PC-3 (cell line): ENCODE results near the gene AUTS2. TPM values are rescaled to one million over a fixed set of nuclear protein-coding genes. Genes with fewer than 3 reads are reported as not detected.

Experiments
- ATAC-seq: fragments of 200-7000 bp; cut with Tn5 transposase; 2 replicates; pipeline ENCODE4 v1.9.1; 2020; ENCODE audit warnings: mild to moderate bottlenecking, moderate library complexity
- BruUV-seq: library from RNA; stranded (reverse); fragments of 400-500 nt; replicated peaks from 2 replicates; lab custom pipeline; 2021; lab: Mats Ljungman, UMichigan
- CTCF ChIA-PET: fragments of 300-600 bp; sonication (Branson Sonifier 250); formaldehyde crosslinking; loops from one replicate; lab custom pipeline; 2022; ENCODE audit warnings: antibody characterized with exemption; lab: Charles Lee
- POLR2A ChIA-PET: fragments of 300-600 bp; sonication (Branson Sonifier 250); formaldehyde crosslinking; loops from one replicate; lab custom pipeline; 2022; ENCODE audit warnings: antibody characterized with exemption; ENCODE audit not compliant: unreplicated experiment; lab: Charles Lee
- DNase-seq: peaks from one replicate; pipeline ENCODE4 v3.0.0-alpha.2; 2015
- H2AFZ ChIP-seq: fragments of 300-600 bp; sonication (generic); 2 replicates; pipeline ENCODE4 v1.6.0; 2016; ENCODE audit warnings: antibody characterized with exemption, low read length
- H3F3A ChIP-seq: fragments of 300-600 bp; sonication (generic); one replicate; pipeline ENCODE4 v1.6.0; 2017; ENCODE audit warnings: antibody characterized with exemption, low read length, control low read depth, mild to moderate bottlenecking; ENCODE audit not compliant: unreplicated experiment
- H3K27ac ChIP-seq: fragments of 300-600 bp; sonication (generic); 2 replicates; pipeline ENCODE4 v1.5.1; 2016; ENCODE audit warnings: mild to moderate bottlenecking, low read length
- H3K27me3 ChIP-seq: fragments of 300-600 bp; sonication (generic); 2 replicates; pipeline ENCODE4 v1.6.1; 2016; ENCODE audit warnings: low read length, mixed read lengths
- H3K36me3 ChIP-seq: fragments of 300-600 bp; sonication (generic); 2 replicates; pipeline ENCODE4 v1.6.1; 2016; ENCODE audit warnings: low read depth, mixed run types, low read length, mixed read lengths
- H3K4me1 ChIP-seq: fragments of 300-600 bp; sonication (generic); 2 replicates; pipeline ENCODE4 v1.5.1; 2016; ENCODE audit warnings: low read length; ENCODE audit not compliant: insufficient read depth
- H3K4me2 ChIP-seq: fragments of 300-600 bp; sonication (generic); 2 replicates; pipeline ENCODE4 v1.6.0; 2016; ENCODE audit warnings: low read length
- H3K4me3 ChIP-seq: fragments of 300-600 bp; sonication (generic); 2 replicates; pipeline ENCODE4 v1.5.1; 2016; ENCODE audit warnings: mild to moderate bottlenecking, low read length, mixed read lengths
- H3K79me2 ChIP-seq: fragments of 300-600 bp; sonication (generic); 2 replicates; pipeline ENCODE4 v1.6.1; 2017; ENCODE audit warnings: low read length, mixed read lengths
- H3K9ac ChIP-seq: fragments of 300-600 bp; sonication (generic); 2 replicates; pipeline ENCODE4 v1.6.0; 2016; ENCODE audit warnings: mild to moderate bottlenecking, low read length
- H3K9me2 ChIP-seq: fragments of 300-600 bp; sonication (generic); replicated peaks from 2 replicates; pipeline ENCODE4 v1.6.1; 2016; ENCODE audit warnings: mixed run types, low read length, mixed read lengths
- H3K9me3 ChIP-seq: fragments of 300-600 bp; sonication (generic); 2 replicates; pipeline ENCODE4 v1.6.1; 2016; ENCODE audit warnings: low read length, mixed read lengths
- H4K20me1 ChIP-seq: fragments of 300-600 bp; sonication (generic); 2 replicates; pipeline ENCODE4 v1.6.1; 2016; ENCODE audit warnings: low read length, mixed read lengths
- CTCF ChIP-seq: fragments of 300-600 bp; sonication (generic); conservative IDR thresholded peaks from 2 replicates; pipeline ENCODE4 v1.5.1; 2017; ENCODE audit warnings: antibody characterized with exemption, low read depth, mild to moderate bottlenecking, low read length
- EZH2 ChIP-seq: fragments of 300-600 bp; sonication (generic); IDR thresholded peaks from one replicate; pipeline ENCODE4 v1.6.1; 2017; ENCODE audit warnings: antibody characterized with exemption, mild to moderate bottlenecking, low read length; ENCODE audit not compliant: unreplicated experiment
- EZH2phosphoT487 ChIP-seq: fragments of 300-600 bp; sonication (generic); IDR thresholded peaks from 2 replicates; pipeline ENCODE4 v1.6.1; 2018; ENCODE audit warnings: mild to moderate bottlenecking, antibody characterized with exemption, low read length, borderline replicate concordance
- intact Hi-C: fragments of 100-400 bp; cut with micrococcal nuclease; formaldehyde crosslinking; loops from 2 replicates; pipeline ENCODE4 v1.9.0; 2023
- total RNA-seq: library from RNA; depleted of rRNA; stranded (reverse); fragments of >200 nt; gene quantifications from 2 replicates; pipeline ENCODE4 v1.2.3, GENCODE V29; 2014

AUTS2 gene
- total RNA-seq, 1 experiment from 2014 or later: not detected

- H3K9me3 ChIP-seq: peaks cover 13% of the 10 kb centered on the region; the same call in 1 of the 2 replicates
- H3K36me3 ChIP-seq: no peaks in the 10 kb centered on the region
- TF ChIP-seq EZH2phosphoT487: no peak
- H3K79me2 ChIP-seq: no peaks in the 10 kb centered on the region
- H3K4me2 ChIP-seq: no peak overlapping the region
- intact Hi-C loops: no loop called here
- ChIA-PET CTCF (no interaction called here), POLR2A (no interaction called here)
- H3K9me2 ChIP-seq: no peaks in the 10 kb centered on the region
- H3K9ac ChIP-seq: no peak overlapping the region
- H3K4me1 ChIP-seq: no peaks in the 10 kb centered on the region
- no peaks in the 10 kb centered on the region for H4K20me1 ChIP-seq
- ATAC-seq (no peak), DNase-seq (no peak)
- no peak overlapping the region for H3K4me3 ChIP-seq
- H3F3A ChIP-seq: no peaks in the 10 kb centered on the region
- no peak overlapping the region for H2AFZ ChIP-seq
- no peaks in the 10 kb centered on the region for H3K27me3 ChIP-seq
- no peak overlapping the region for H3K27ac ChIP-seq
- BruUV-seq: no TSS peak
Measured at GRCh38 chr7:69889976-69890351, 291.7 kb downstream of the AUTS2 start.

- ChIA-PET POLR2A (no interaction called here), CTCF (no interaction called here)
- no peak for ATAC-seq
- Histone ChIP-seq H3K27me3 (no peaks in the 10 kb centered on the region), H3K4me2 (no peak overlapping the region), H3K36me3 (no peaks in the 10 kb centered on the region), H3K9me3 (peaks cover 13% of the 10 kb centered on the region; the same call in 1 of the 2 replicates), H3K4me3 (no peak overlapping the region), H3K27ac (no peak overlapping the region), H3F3A (no peaks in the 10 kb centered on the region), H3K4me1 (no peaks in the 10 kb centered on the region), H3K9ac (no peak overlapping the region), H3K9me2 (no peaks in the 10 kb centered on the region), H3K79me2 (no peaks in the 10 kb centered on the region), H2AFZ (no peak overlapping the region), H4K20me1 (no peaks in the 10 kb centered on the region)
- no peak for TF ChIP-seq EZH2
- no peak for TF ChIP-seq CTCF
- no TSS peak for BruUV-seq
- intact Hi-C loops: no loop called here
- DNase-seq: no peak
Measured at GRCh38 chr7:69892790-69893189, 294.5 kb downstream of the AUTS2 start.

GRCh38 chr7:69893906-69894305 is 295.6 kb downstream of the AUTS2 start:
- no peaks in the 10 kb centered on the region for H3K36me3 ChIP-seq
- no peak overlapping the region for H3K4me2 ChIP-seq
- no peak for TF ChIP-seq EZH2phosphoT487
- no peak for TF ChIP-seq EZH2
- no peak for TF ChIP-seq CTCF
- H4K20me1 ChIP-seq: no peaks in the 10 kb centered on the region
- H3F3A ChIP-seq: no peaks in the 10 kb centered on the region
- intact Hi-C loops: no loop called here
- POLR2A ChIA-PET: no interaction called here
- DNase-seq: no peak
- H3K9me2 ChIP-seq: no peaks in the 10 kb centered on the region
- peaks cover 13% of the 10 kb centered on the region; the same call in 1 of the 2 replicates for H3K9me3 ChIP-seq
- CTCF ChIA-PET: no interaction called here
- H2AFZ ChIP-seq: no peak overlapping the region
- H3K4me1 ChIP-seq: no peaks in the 10 kb centered on the region
- no peaks in the 10 kb centered on the region for H3K79me2 ChIP-seq
- H3K27ac ChIP-seq: no peak overlapping the region
- no peak for ATAC-seq
- H3K27me3 ChIP-seq: no peaks in the 10 kb centered on the region
- no peak overlapping the region for H3K4me3 ChIP-seq
- no peak overlapping the region for H3K9ac ChIP-seq
- no TSS peak for BruUV-seq
